ENCODE results near the gene KLHL1. TPM values are rescaled to one million over a fixed set of nuclear protein-coding genes. Genes with fewer than 3 reads are reported as not detected.

The KLHL1 gene
- total RNA-seq, 1 donor from 2014 or later: not detected

- TF ChIP-seq, protein P1, sequence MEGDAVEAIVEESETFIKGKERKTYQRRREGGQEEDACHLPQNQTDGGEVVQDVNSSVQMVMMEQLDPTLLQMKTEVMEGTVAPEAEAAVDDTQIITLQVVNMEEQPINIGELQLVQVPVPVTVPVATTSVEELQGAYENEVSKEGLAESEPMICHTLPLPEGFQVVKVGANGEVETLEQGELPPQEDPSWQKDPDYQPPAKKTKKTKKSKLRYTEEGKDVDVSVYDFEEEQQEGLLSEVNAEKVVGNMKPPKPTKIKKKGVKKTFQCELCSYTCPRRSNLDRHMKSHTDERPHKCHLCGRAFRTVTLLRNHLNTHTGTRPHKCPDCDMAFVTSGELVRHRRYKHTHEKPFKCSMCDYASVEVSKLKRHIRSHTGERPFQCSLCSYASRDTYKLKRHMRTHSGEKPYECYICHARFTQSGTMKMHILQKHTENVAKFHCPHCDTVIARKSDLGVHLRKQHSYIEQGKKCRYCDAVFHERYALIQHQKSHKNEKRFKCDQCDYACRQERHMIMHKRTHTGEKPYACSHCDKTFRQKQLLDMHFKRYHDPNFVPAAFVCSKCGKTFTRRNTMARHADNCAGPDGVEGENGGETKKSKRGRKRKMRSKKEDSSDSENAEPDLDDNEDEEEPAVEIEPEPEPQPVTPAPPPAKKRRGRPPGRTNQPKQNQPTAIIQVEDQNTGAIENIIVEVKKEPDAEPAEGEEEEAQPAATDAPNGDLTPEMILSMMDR (IDR thresholded peaks at IDR 0.05): no peak
- Histone ChIP-seq H3K27ac (no peak within 1 kb of the TSS), H3K9me3 (no peaks in the 10 kb centered on the region), H3K27me3 (ENCODE audit: low read depth) (no peaks in the 10 kb centered on the region), H3K4me3 (no peak within 1 kb of the TSS), H3K36me3 (no peaks in the 10 kb centered on the region), H3K4me1 (no peaks in the 10 kb centered on the region)
- DNase-seq (peak; percentile 39), ATAC-seq (peak; percentile 12 to 30)
- intact Hi-C loops (cut with DNase I): no loop called here
Observed at GRCh38 chr13:70107498-70108281, 562 bp downstream of the KLHL1 start, which contains the start of gene ATXN8OS. Gene ATXN8OS, plus strand, starts transcription at chr13:70107826.

DNA sequence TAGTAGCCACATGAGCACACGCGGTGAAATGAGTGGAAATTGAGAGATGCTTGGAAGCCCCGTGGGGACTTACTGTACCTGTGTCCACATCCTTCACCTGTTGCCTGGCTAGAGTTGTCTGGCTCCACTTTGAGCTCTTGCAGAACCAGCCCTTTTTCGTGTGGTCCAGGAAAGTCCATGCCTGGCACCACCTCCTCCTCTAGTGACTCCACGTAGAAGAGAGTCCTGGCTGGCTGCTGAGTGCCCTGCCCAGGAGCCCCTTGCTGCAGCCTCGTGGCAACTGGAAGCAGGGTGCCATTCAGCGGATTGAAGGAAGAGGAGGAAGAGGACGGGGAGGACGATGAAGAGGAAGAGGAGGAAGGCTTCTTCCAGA lies 1.1 kb downstream of the KLHL1 start:
- TF ChIP-seq, protein P1 (IDR thresholded peaks at IDR 0.05): no peak
- ATAC-seq (peak in 1 of 2 donors; percentile 11), DNase-seq (no peak)
- no peaks in the 10 kb centered on the region for H3K36me3 ChIP-seq
- H3K27ac ChIP-seq: no peak overlapping the region
- no peaks in the 10 kb centered on the region for H3K9me3 ChIP-seq
- no peaks in the 10 kb centered on the region for H3K27me3 ChIP-seq (ENCODE audit: low read depth)
- intact Hi-C loops (cut with DNase I): no loop called here
- no peaks in the 10 kb centered on the region for H3K4me1 ChIP-seq
- no peak overlapping the region for H3K4me3 ChIP-seq

- H3K27ac ChIP-seq: no peak overlapping the region
- intact Hi-C loops (cut with DNase I): no loop called here
- ATAC-seq: no peak
- no peaks in the 10 kb centered on the region for H3K4me1 ChIP-seq
- no peak overlapping the region for H3K4me3 ChIP-seq
- no peaks in the 10 kb centered on the region for H3K9me3 ChIP-seq
- H3K27me3 ChIP-seq (ENCODE audit: low read depth): no peaks in the 10 kb centered on the region
- DNase-seq: no peak
- TF ChIP-seq, protein P1 (IDR thresholded peaks at IDR 0.05): no peak
- H3K36me3 ChIP-seq: no peaks in the 10 kb centered on the region
Observed at GRCh38 chr13:70104481-70104880, 3.8 kb downstream of the KLHL1 start.

GRCh38 chr13:70098669-70099068 lies 9.6 kb downstream of the KLHL1 start:
- H3K4me1 ChIP-seq: no peaks in the 10 kb centered on the region
- no peaks in the 10 kb centered on the region for H3K27me3 ChIP-seq (ENCODE audit: low read depth)
- no peak overlapping the region for H3K4me3 ChIP-seq
- TF ChIP-seq, protein P1 (IDR thresholded peaks at IDR 0.05): no peak
- H3K9me3 ChIP-seq: no peaks in the 10 kb centered on the region
- DNase-seq (no peak), ATAC-seq (no peak)
- H3K27ac ChIP-seq: no peak overlapping the region
- intact Hi-C loops (cut with DNase I): no loop called here
- H3K36me3 ChIP-seq: no peaks in the 10 kb centered on the region

DNA sequence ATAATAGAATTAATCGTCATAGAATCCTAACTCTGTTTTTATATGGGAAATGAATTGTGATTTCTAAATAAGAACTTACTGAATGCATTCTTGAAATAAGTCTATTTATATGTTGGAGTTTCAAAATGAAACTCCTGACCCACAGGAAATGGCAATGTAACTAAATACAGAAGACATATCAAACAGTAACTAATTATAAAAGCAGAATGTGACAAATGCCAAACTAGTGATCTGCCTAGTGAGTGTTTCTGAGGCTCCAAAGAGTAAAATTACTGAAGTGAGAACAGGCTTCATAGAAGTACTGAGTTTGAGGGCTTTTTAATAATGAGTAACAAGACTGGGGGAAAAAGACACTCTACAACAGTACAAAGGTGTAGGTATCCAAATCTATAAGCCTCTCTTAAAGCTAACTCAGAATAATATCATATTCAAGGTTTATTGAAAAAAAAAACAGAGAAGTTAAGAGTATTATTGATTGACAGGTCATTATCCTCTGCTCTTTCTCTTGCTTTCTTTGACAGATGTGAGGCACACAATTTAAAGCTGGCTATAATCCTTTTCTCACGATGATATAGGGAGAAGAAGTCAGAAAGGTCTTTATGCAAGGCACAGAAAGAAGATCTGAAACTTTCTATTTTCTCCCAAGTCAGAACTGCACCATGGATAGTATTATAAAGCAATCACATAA lies 18.1 kb downstream of the KLHL1 start:
- TF ChIP-seq, protein P1 (IDR thresholded peaks at IDR 0.05): no peak
- no peak overlapping the region for H3K4me3 ChIP-seq

More for the DNA sequence above, 18.1 kb downstream of the KLHL1 start:
- Histone ChIP-seq H3K4me1 (no peaks in the 10 kb centered on the region), H3K9me3 (no peaks in the 10 kb centered on the region), H3K27me3 (ENCODE audit: low read depth) (no peaks in the 10 kb centered on the region), H3K36me3 (no peaks in the 10 kb centered on the region), H3K27ac (no peak overlapping the region)
- intact Hi-C loops (cut with DNase I): no loop called here
- ATAC-seq (no peak), DNase-seq (no peak)

Data from lower lobe of right lung (tissue), 2 donors.